Heart left ventricle (tissue), 13 donors: Measurements from ENCODE around the gene RPL12.

ENCODE experiments used
- POLR2A ChIP-seq, 2 donors: fragments of 450-650 bp; IDR thresholded peaks; one replicate each; pipeline ENCODE4 v1.6.1; 2017; ENCODE audit warnings: antibody characterized with exemption in 2 of 2, mild to moderate bottlenecking in 2 of 2, moderate library complexity in 2 of 2
- TF ChIP-seq, protein P1 (sequence below), 12 donors: fragments of 200-600 bp; sonication (generic) in 4 of 12; IDR thresholded peaks; one replicate each; pipeline versions ENCODE4 v1.5.0 to v1.8.0; 2018 to 2022; ENCODE audit warnings: antibody characterized with exemption in 12 of 12, mild to moderate bottlenecking in 5 of 12
- donor health status: ischemic (EF 13 %, LVEDD 7.1; RV severe dilation, severe dysfunction).
- donor health status: DM: no; HTN: yes; CAD: no.
- donor health status: DM: no; HTN: no; CAD: no.
- donor health status: ischemic (EF 25% LVEDD 6.9; RV normal size, moderate dysfunction).
- donor health status: ischemic (EF 25% LVEDD 5.7; RV mildly dilated, moderate dysfunction).
- donor health status: ischemic (EF 35%, LVEDD 5.7; RV mildly dilated, moderate dysfunction).
- donor health status: nonischemic (EF 11% LVEDD 7.7; RV severe dilation, severe dysfunction).
- donor health status: DM: yes; HTN: yes; CAD: no.
- donor health status: PGD.
- donor health status: ischemic (EF 29% LVEDD 5.4; RV normal size, mild dysfunction).
- donor health status: nonischemic (EF 23%, LVEDD 6.1; RV moderate dilation, normal function).

DNA sequence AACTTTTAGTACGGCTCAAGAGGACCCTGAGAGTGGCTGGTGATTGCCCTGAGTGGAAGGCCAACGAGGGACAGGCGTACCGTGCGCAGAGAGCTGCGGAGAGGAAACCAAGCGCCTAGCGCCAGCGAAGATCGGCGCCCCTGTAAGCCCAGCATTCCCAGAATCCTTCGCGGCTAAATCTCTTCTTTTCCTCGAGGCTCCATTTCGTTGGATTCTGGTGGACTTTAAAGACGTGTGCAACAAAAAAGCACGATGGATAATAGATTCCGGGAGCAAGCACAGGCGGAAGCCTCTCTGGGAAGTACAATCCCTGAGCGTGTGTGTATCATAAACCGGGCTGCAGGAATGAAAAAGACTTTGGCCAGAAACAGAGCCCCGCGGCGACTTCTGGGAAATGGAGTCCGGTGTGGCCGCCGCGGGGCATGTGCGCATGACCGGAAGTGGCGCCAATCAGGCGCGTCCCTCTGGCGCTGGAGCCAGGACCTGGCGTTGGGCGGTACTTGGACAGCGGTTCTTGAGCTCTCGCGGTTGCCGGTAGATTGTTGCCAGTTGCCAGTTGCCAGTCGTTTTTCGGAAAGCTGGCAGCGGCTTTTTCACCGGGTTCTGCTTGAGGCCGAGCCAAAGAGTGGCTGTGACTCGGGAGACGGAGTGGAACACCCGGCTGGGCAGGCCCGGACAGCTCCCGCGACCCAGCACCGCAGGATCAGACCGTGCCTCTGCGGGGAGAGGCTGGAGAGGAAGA, 27.1 kb downstream of the RPL12 start, which contains the start of gene ZNF79:
- TF ChIP-seq, protein P1, sequence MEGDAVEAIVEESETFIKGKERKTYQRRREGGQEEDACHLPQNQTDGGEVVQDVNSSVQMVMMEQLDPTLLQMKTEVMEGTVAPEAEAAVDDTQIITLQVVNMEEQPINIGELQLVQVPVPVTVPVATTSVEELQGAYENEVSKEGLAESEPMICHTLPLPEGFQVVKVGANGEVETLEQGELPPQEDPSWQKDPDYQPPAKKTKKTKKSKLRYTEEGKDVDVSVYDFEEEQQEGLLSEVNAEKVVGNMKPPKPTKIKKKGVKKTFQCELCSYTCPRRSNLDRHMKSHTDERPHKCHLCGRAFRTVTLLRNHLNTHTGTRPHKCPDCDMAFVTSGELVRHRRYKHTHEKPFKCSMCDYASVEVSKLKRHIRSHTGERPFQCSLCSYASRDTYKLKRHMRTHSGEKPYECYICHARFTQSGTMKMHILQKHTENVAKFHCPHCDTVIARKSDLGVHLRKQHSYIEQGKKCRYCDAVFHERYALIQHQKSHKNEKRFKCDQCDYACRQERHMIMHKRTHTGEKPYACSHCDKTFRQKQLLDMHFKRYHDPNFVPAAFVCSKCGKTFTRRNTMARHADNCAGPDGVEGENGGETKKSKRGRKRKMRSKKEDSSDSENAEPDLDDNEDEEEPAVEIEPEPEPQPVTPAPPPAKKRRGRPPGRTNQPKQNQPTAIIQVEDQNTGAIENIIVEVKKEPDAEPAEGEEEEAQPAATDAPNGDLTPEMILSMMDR (IDR thresholded peaks at IDR 0.05) = no peak
- peak in 1 of 2 donors; percentile 67 for TF ChIP-seq POLR2A (IDR thresholded peaks at IDR 0.05)
